Right atrium auricular region (tissue), 2 donors: ENCODE measurements around the gene SOWAHD. TPM values are rescaled to one million over a fixed set of nuclear protein-coding genes. Genes with fewer than 3 reads are reported as not detected.

Experiments
- DNase-seq: peaks from one replicate; pipeline ENCODE4 v3.0.0-alpha.2; 2019; ENCODE audit warnings: low spot score
- H3K27ac ChIP-seq, 2 donors: fragments of 200-600 bp; sonication (generic); 1 replicate in 1 of 2; 2 replicates in 1 of 2; pipeline ENCODE4 v1.5.1; 2016 to 2019
- H3K27me3 ChIP-seq, 2 donors: fragments of 200-600 bp; sonication (generic); one replicate each; pipeline versions ENCODE4 v1.5.1 to v1.6.0; 2017 to 2019
- H3K36me3 ChIP-seq: fragments of 200-600 bp; sonication (generic); one replicate; pipeline ENCODE4 v1.5.1; 2016
- H3K4me1 ChIP-seq, 2 donors: fragments of 200-600 bp; sonication (generic); one replicate each; pipeline versions ENCODE4 v1.5.1 to v1.6.0; 2017 to 2019
- H3K4me3 ChIP-seq, 2 donors: fragments of 200-600 bp; sonication (generic); 1 replicate in 1 of 2; 2 replicates in 1 of 2; pipeline ENCODE4 v1.5.1; 2017 to 2019; ENCODE audit warnings: mild to moderate bottlenecking in 1 of 2, moderate library complexity in 1 of 2
- H3K9me3 ChIP-seq, 2 donors: fragments of 200-600 bp; sonication (generic); one replicate each; pipeline ENCODE4 v1.5.1; 2019
- CTCF ChIP-seq, 2 donors: fragments of 200-600 bp; sonication (generic); IDR thresholded peaks; one replicate each; pipeline ENCODE4 v1.5.1; 2019; ENCODE audit warnings: antibody characterized with exemption in 2 of 2
- total RNA-seq, 2 donors: library from RNA; depleted of rRNA; stranded (reverse); fragments of >200 nt; gene quantifications; one replicate each; pipeline ENCODE4 v1.1.0, GENCODE V29; 2016

Gene SOWAHD
- total RNA-seq, 2 donors from 2014 or later: not detected

- H3K4me1 ChIP-seq: peaks cover 0 to 13% of the 10 kb centered on the region in 2 donors
- no peaks in the 10 kb centered on the region for H3K9me3 ChIP-seq
- H3K36me3 ChIP-seq: no peaks in the 10 kb centered on the region
- TF ChIP-seq CTCF (IDR thresholded peaks at IDR 0.05): no peak
- H3K27me3 ChIP-seq: peaks cover 0 to 4% of the 10 kb centered on the region in 2 donors
- no peak overlapping the region for H3K4me3 ChIP-seq
- no peak overlapping the region for H3K27ac ChIP-seq
- no peak for DNase-seq
Observed at GRCh38 chrX:119755981-119756533, 2.3 kb upstream of the SOWAHD start.

- no peak for TF ChIP-seq CTCF (IDR thresholded peaks at IDR 0.05)
- H3K27me3 ChIP-seq: peaks cover 0 to 4% of the 10 kb centered on the region in 2 donors
- H3K4me1 ChIP-seq: peaks cover 0 to 13% of the 10 kb centered on the region in 2 donors
- no peak for DNase-seq
- no peaks in the 10 kb centered on the region for H3K9me3 ChIP-seq
- H3K36me3 ChIP-seq: no peaks in the 10 kb centered on the region
- H3K27ac ChIP-seq: no peak overlapping the region
- no peak overlapping the region for H3K4me3 ChIP-seq
Observed at GRCh38 chrX:119756926-119757635, 1.3 kb upstream of the SOWAHD start.

- H3K27ac ChIP-seq: no peak overlapping the region
Observed at GRCh38 chrX:119757646-119757978, 776 bp upstream of the SOWAHD start.

GRCh38 chrX:119758731-119759247 lies 401 bp downstream of the SOWAHD start:
- Histone ChIP-seq H3K36me3 (no peaks in the 10 kb centered on the region), H3K9me3 (no peaks in the 10 kb centered on the region), H3K4me3 (peak overlapping the region; percentile 28 to 51), H3K27ac (no peak overlapping the region), H3K4me1 (peaks cover 0 to 13% of the 10 kb centered on the region in 2 donors), H3K27me3 (peaks cover 0 to 4% of the 10 kb centered on the region in 2 donors)
- no peak for DNase-seq
- no peak for TF ChIP-seq CTCF (IDR thresholded peaks at IDR 0.05)

More at GRCh38 chrX:119757646-119757978, 776 bp upstream of the SOWAHD start:
- DNase-seq: no peak
- Histone ChIP-seq H3K4me3 (peak overlapping the region in 1 of 2 donors; percentile 51), H3K27me3 (peaks cover 0 to 4% of the 10 kb centered on the region in 2 donors), H3K36me3 (no peaks in the 10 kb centered on the region), H3K9me3 (no peaks in the 10 kb centered on the region), H3K4me1 (peaks cover 0 to 13% of the 10 kb centered on the region in 2 donors)
- no peak for TF ChIP-seq CTCF (IDR thresholded peaks at IDR 0.05)

DNA sequence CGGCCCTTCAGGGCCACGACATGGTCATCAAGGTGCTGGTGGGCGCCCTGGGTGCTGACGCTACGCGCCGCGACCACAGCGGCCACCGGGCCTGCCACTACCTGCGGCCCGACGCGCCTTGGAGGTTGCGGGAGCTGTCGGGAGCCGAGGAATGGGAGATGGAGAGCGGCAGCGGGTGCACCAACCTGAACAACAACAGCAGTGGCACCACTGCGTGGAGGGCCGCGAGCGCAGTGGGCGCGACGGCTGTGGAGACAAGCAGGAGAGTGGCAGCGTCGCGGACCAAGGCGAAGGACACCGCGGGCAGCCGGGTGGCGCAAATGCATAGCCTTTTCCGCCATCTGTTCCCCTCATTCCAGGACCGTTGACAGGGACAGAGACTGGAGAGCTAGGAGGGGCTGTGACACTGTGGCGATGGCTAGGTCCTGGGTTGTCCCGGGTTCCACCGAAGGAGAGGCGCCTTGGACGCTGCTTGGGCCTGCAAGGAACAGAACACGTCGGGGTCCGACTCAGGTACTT lies 919 bp downstream of the SOWAHD start:
- H3K36me3 ChIP-seq: no peaks in the 10 kb centered on the region
- TF ChIP-seq CTCF (IDR thresholded peaks at IDR 0.05): no peak
- H3K27ac ChIP-seq: no peak overlapping the region
- DNase-seq: no peak
- H3K27me3 ChIP-seq: peaks cover 0 to 4% of the 10 kb centered on the region in 2 donors
- peak overlapping the region; percentile 28 to 51 for H3K4me3 ChIP-seq
- H3K9me3 ChIP-seq: no peaks in the 10 kb centered on the region
- H3K4me1 ChIP-seq: peaks cover 0 to 13% of the 10 kb centered on the region in 2 donors
